A673 (cell line): Measurements from ENCODE around the gene TSPYL1.

ENCODE experiments used
- EZH2 ChIP-seq: fragments of 200-600 bp; sonication (generic); IDR thresholded peaks from 2 replicates; pipeline ENCODE4 v1.6.1; 2017; ENCODE audit warnings: borderline replicate concordance, low read depth, mild to moderate bottlenecking, mixed read lengths, antibody characterized with exemption, low read length; ENCODE audit not compliant: poor library complexity, severe bottlenecking
- TF ChIP-seq, protein P1 (sequence below): fragments of 300-800, 200-600 bp; sonication (generic); conservative IDR thresholded peaks from 2 replicates; pipeline ENCODE4 v1.5.1; 2017; ENCODE audit warnings: low read depth, mild to moderate bottlenecking, antibody characterized with exemption, low read length, moderate library complexity, mixed read lengths

- TF ChIP-seq, protein P1, sequence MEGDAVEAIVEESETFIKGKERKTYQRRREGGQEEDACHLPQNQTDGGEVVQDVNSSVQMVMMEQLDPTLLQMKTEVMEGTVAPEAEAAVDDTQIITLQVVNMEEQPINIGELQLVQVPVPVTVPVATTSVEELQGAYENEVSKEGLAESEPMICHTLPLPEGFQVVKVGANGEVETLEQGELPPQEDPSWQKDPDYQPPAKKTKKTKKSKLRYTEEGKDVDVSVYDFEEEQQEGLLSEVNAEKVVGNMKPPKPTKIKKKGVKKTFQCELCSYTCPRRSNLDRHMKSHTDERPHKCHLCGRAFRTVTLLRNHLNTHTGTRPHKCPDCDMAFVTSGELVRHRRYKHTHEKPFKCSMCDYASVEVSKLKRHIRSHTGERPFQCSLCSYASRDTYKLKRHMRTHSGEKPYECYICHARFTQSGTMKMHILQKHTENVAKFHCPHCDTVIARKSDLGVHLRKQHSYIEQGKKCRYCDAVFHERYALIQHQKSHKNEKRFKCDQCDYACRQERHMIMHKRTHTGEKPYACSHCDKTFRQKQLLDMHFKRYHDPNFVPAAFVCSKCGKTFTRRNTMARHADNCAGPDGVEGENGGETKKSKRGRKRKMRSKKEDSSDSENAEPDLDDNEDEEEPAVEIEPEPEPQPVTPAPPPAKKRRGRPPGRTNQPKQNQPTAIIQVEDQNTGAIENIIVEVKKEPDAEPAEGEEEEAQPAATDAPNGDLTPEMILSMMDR, result no peak
- no peak for TF ChIP-seq EZH2
Observed at GRCh38 chr6:116307001-116307400, 27.3 kb upstream of the TSPYL1 start.
